HG03175 (cell line): ENCODE measurements around the gene SGIP1.

Experiments
- ATAC-seq: cut with Tn5 transposase; IDR thresholded peaks from one replicate; pipeline ENCODE4 v1.9.1; 2021; ENCODE audit warnings: mild to moderate bottlenecking, moderate library complexity; ENCODE audit not compliant: unreplicated experiment

Gene SGIP1

GRCh38 chr1:66676613-66677298, 142.8 kb downstream of the SGIP1 start:
- ATAC-seq, result no peak

DNA sequence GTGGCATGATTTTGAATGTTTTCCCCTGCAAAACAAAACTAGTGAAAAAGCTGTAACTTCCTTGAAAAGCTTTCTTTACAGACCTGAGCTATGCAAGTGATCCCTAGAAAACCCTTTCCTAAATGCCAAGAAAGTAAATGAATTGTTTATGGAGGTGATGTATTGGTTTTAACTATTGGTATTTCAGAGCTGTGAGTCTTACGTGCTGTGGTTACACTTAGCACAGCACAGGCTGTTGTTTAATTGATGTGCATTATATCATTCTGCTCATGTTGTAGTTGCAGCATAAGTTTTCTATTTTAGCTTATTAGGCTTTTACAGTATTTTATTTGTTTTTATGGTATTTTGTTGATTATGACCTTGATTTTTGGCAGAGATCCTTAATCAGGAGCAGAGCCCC, 144.2 kb downstream of the SGIP1 start:
- ATAC-seq, result no peak

- ATAC-seq, result no peak
Measured at GRCh38 chr1:66679140-66679539, 145.2 kb downstream of the SGIP1 start.

GRCh38 chr1:66681686-66682085, 147.7 kb downstream of the SGIP1 start:
- ATAC-seq, result no peak

GRCh38 chr1:66682106-66682505, 148.2 kb downstream of the SGIP1 start:
- ATAC-seq, result no peak

DNA sequence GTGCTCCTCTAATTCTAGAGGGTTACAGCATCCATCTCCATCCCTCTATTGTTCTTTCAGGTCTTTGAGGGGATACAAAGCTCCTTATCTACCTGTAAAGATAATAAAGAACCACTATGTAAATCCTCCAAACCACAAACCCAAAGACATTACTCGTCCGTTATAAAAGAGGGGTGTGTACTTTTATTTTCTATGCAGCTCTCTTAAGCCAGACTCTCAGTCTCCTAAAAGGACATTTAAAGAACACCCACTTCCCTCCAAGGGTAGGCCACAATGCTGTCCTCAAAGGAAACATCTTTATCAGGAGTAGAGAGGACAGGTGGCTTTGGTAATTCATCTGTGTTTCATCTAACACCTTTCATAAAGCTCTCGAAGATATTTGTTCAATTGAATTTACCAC, 150.4 kb downstream of the SGIP1 start:
- no peak for ATAC-seq

- ATAC-seq, result no peak
Measured at GRCh38 chr1:66685265-66685664, 151.3 kb downstream of the SGIP1 start.

DNA sequence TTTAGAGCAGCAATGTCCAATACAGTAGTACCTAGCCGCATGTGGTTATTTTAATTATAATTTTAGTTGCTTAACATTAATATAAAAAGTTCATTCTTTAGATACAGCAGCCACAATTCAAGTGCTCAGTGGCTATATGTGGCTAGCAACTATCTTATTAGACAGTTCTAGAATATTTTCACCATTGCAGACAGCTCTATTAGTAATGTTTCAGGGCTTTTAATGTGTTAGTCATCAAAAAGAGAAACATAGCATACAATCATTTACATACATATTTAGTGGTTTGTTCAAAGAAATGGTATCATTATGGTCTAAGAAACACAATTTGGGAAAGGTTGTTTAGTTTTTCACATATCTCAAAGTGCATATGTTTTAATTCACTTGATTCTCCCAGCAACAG, 151.7 kb downstream of the SGIP1 start:
- ATAC-seq, result no peak

- no peak for ATAC-seq
Measured at GRCh38 chr1:66686406-66686805, 152.5 kb downstream of the SGIP1 start.

DNA sequence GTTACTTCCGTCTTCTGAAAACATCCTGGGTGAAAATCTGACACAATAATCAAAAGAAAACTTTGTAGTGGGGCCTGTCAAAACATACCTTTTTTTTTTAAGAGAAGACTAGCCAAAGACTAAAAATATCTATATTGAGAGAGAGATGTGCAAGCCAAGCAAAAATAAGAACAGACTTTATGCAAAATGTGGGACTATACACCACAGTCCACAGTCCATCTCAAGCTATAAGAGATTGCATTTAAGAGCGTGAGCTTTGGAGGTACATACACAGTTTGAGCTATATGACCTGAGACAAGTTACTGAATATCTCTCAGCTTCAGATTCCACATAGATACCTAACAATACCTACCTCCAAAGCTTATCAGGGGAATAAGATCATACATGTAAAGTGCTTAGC, 153.4 kb downstream of the SGIP1 start:
- ATAC-seq, result no peak

- ATAC-seq, result no peak
Measured at GRCh38 chr1:66690666-66691381, 156.9 kb downstream of the SGIP1 start.

GRCh38 chr1:66692681-66693080, 158.7 kb downstream of the SGIP1 start:
- no peak for ATAC-seq

GRCh38 chr1:66693856-66694255, 159.9 kb downstream of the SGIP1 start:
- ATAC-seq, result no peak

DNA sequence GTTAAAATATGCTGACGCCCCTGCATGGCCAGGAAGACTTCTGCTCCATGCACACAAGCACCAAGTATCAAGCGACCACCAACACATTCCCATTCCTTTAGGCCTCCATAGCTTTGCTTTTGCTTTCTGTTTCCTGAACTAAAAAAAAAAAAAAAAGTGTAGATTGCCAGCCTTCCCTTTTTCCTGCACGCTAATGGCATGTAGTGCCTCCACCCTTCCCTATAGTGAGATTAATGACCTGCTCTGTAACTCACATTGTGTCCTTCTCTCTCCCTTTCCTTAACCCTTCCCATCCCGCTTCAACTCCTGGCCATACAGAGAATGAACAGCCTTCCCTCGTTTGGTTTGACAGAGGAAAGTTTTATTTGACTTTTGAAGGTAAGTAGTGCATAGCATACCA, 161.2 kb downstream of the SGIP1 start:
- ATAC-seq, result no peak

GRCh38 chr1:66696771-66697170, 162.8 kb downstream of the SGIP1 start:
- ATAC-seq, result no peak

DNA sequence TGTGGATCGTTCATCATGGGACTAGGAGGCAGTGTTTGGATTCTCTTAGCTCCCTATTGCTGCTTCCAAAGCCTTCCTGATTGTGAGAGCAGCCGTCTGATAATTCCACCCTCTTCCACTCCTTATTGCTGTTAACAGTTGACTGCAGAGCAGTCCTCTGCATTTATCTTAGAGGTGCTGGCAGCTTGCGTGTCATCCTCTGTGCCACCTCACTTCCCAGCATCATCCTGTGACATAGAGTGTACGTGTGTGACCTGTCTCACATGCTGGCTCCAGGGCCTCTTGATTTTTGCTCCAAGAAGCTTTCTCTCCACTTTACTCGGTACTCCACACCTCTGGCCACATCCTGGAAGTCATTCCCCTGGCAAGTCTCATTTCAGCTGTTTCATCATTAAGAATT, 165.3 kb downstream of the SGIP1 start:
- ATAC-seq, result no peak

DNA sequence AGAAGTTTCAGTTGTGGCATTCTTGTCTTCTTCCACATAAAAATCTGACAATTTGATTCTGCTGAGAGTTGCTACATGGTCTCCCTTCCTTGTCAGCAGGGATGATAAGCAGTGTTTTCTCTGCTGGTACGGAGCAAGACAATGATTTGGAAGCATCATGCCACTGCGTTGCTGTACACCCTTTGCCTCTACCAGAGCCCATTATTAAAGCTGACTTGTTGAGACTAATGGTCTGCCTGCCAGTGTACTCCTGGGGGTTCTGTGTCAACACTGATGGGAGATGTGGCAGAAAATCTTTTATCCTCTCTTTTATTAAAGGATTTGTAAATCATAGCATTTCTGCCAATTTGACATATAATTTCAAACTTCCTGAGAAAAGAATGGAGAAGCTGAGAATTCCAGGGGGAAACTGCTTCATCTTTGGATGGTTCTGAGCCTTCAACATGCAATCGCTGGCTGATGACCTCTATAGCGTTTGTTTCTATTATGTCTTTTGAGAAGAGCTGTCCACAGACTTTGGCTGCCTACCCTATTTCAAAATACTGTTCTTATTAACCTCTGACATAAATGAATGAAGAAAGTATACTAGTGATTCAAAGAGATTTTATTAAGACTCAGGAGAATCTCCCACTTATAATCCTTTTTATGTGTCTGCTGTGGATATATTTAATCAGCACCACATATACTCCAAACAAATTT, 170.4 kb downstream of the SGIP1 start:
- ATAC-seq, result no peak

- no peak for ATAC-seq
Measured at GRCh38 chr1:66705110-66705509, 171.2 kb downstream of the SGIP1 start.

DNA sequence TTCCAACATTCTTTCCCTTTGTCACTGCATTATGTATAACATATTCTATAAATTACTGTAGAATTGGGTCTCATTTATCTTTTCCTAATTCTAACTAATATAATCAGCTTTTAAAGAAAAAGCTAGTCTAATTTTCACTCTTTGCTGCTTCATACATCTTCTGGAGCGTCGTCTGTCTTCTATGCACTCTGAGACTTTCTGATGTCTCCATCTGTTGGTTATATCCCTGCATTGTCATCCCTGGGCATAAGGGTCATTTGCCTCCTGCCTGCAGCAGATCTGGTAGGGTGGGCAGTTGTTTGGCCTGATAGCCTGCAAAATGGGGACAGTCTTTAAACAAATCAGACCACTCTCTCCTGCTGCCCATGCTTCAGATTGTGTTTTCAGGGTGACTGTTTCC, 177.5 kb downstream of the SGIP1 start:
- no peak for ATAC-seq

DNA sequence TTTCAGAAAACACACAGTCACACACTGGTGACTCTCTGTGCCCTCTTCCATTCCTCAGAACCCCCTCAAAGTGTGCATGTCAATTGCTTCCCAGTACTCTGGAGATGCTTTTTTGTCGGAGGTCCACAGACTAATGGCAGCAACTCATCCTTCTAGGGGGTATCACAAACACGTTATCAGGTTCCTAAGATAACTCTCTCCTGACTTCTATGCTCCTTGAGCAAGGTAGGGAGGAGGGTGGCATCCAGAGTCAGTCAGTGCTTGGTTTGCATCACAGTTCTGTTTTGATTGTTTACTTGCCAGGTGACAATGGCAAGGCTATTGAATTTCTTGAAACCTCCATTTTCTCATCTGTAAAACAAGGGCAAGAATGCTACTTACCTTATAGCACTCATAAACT, 178.9 kb downstream of the SGIP1 start:
- ATAC-seq, result no peak

DNA sequence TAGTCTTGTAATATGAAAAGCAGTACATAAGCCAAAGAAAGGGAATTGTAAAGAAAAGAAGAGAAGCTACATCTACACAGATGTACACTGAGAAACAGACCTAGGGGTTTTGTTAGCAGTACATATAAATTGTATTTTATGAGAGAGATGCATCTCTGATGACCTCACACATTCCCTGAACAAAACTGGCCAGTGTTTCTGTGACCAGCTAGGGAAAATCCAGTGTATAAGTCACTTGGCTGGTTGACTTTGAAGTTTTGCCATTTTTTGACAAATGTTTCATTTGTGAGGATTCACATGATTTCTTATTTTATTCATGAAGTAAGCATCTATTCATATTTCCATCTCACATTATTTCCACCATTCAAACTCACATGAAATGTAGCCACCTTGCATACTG, 190.0 kb downstream of the SGIP1 start:
- no peak for ATAC-seq
